22Rv1 (cell line): ENCODE measurements around the gene KCNIP1.
"Not testable (repeated sequence)": the region's sequence is repeated elsewhere in the genome, so short reads cannot be mapped to it uniquely, and the experiment has no call there.

Experiments used
- ZFX ChIP-seq: fragments of 450-650 bp; IDR thresholded peaks from 2 replicates; pipeline ENCODE4 v1.6.1; 2017; ENCODE audit warnings: antibody characterized with exemption, borderline replicate concordance
- TF ChIP-seq, protein P1 (sequence below): fragments of 450-650 bp; IDR thresholded peaks from 2 replicates; pipeline ENCODE4 v1.5.1; 2017; ENCODE audit warnings: mild to moderate bottlenecking

DNA sequence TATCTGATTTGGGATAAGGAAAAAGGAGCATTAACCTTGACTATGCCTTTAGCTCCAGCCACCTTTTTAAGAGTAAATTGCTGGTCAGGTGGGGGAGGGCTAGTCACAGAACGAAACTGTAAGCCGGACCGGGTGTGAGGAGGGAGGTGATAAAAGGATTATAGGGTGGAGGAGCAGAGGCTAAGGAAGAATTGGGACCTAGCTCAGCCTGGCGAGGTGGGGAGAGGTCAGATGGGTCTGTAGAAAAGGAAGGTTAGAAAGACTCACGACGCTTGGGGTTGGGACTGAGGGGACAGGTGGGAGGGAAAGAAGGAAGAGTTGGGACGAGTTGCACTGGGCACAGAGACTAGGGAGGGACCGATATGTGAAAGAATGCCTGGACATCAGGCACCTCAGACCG lies 262.0 kb downstream of the KCNIP1 start:
- TF ChIP-seq, protein P1, sequence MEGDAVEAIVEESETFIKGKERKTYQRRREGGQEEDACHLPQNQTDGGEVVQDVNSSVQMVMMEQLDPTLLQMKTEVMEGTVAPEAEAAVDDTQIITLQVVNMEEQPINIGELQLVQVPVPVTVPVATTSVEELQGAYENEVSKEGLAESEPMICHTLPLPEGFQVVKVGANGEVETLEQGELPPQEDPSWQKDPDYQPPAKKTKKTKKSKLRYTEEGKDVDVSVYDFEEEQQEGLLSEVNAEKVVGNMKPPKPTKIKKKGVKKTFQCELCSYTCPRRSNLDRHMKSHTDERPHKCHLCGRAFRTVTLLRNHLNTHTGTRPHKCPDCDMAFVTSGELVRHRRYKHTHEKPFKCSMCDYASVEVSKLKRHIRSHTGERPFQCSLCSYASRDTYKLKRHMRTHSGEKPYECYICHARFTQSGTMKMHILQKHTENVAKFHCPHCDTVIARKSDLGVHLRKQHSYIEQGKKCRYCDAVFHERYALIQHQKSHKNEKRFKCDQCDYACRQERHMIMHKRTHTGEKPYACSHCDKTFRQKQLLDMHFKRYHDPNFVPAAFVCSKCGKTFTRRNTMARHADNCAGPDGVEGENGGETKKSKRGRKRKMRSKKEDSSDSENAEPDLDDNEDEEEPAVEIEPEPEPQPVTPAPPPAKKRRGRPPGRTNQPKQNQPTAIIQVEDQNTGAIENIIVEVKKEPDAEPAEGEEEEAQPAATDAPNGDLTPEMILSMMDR: not testable (repeated sequence)
- TF ChIP-seq ZFX: not testable (repeated sequence)
